Mammary epithelial cell (primary cell): ENCODE results near the gene BRD4.

Source experiments
- CTCF ChIP-seq, 2 donors: IDR thresholded peaks in 1 of 2; conservative IDR thresholded peaks in 1 of 2; 2 replicates each; pipeline ENCODE4 v1.5.1; 2011 to 2012; ENCODE audit warnings: inconsistent platforms in 2 of 2, low read length in 2 of 2, mild to moderate bottlenecking in 2 of 2, control low read depth in 1 of 2, low read depth in 1 of 2; ENCODE audit not compliant: insufficient read depth in 1 of 2; ENCODE audit errors: extremely low read depth in 1 of 2
- EZH2 ChIP-seq: IDR thresholded peaks from 2 replicates; pipeline ENCODE4 v1.6.1; 2012; ENCODE audit warnings: low read length, inconsistent platforms, borderline replicate concordance

DNA sequence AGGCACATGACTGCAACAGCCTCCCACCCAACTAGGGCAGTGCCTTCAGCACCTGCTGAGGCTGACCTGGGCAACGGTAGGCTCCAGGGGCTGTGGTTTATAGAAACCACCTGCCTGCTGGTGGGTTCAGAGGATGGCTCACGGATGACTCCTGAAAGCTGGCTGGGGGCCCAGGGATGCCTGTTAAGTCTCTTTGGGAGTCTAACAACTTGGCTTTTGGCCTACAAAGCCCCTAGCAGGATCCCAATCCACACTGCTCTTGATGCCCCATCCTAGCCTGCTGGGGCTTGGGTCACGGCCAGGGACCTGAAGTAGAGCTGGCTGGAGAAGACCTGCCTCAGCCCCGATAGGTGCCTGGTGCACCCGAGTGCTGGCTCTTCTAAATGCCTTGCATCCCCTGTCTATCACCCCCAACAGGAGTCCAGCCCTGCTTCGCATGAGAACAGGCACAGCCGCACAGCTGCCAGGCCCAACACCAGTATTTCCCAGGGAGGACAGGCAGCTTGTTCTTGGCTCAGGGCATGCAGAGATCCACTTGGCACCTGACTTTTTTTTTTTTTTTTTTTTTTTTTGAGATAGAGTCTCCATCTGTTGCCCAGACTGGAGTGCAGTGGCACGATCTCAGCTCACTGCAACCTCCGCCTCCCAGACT lies 91.0 kb downstream of the BRD4 start:
- TF ChIP-seq CTCF (conservative IDR thresholded peaks at IDR 0.05 in 1 of 2, IDR thresholded peaks at IDR 0.05 in 1 of 2; ENCODE audit: extremely low read depth in 1 of 2, insufficient read depth in 1 of 2, low read depth in 1 of 2, low read length in 2 of 2), result no peak
- TF ChIP-seq EZH2, result no peak
